Ishikawa (cell line): ENCODE measurements around the gene RPS6KA1.

Experiments used
- CEBPB ChIP-seq: IDR thresholded peaks from 2 replicates; pipeline ENCODE4 v1.6.1; 2012
- CREB1 ChIP-seq: IDR thresholded peaks from 2 replicates; pipeline ENCODE4 v1.6.1; 2012; ENCODE audit warnings: low read depth
- EGR1 ChIP-seq: IDR thresholded peaks from 2 replicates; pipeline ENCODE4 v1.6.1; 2012
- EP300 ChIP-seq: IDR thresholded peaks from 2 replicates; pipeline ENCODE4 v1.6.1; 2012; ENCODE audit warnings: borderline replicate concordance
- FOXM1 ChIP-seq: IDR thresholded peaks from 2 replicates; pipeline ENCODE4 v1.6.1; 2012; ENCODE audit warnings: low read depth, borderline replicate concordance
- NFIC ChIP-seq: IDR thresholded peaks from 2 replicates; pipeline ENCODE4 v1.6.1; 2012
- RAD21 ChIP-seq: IDR thresholded peaks from 2 replicates; pipeline ENCODE4 v1.6.1; 2012; ENCODE audit warnings: low read depth
- TAF1 ChIP-seq: IDR thresholded peaks from 2 replicates; pipeline ENCODE4 v1.6.1; 2012; ENCODE audit warnings: low read depth, mild to moderate bottlenecking
- TCF12 ChIP-seq: IDR thresholded peaks from 2 replicates; pipeline ENCODE4 v1.6.1; 2012; ENCODE audit warnings: low read depth
- YY1 ChIP-seq: IDR thresholded peaks from 2 replicates; pipeline ENCODE4 v1.6.1; 2012; ENCODE audit warnings: low read depth
- ZBTB7A ChIP-seq: IDR thresholded peaks from 2 replicates; pipeline ENCODE4 v1.6.1; 2012; ENCODE audit warnings: low read depth
- TF ChIP-seq, protein P1 (sequence below): IDR thresholded peaks from 2 replicates; pipeline ENCODE4 v1.6.1; 2012; ENCODE audit warnings: low read depth, mild to moderate bottlenecking
- TF ChIP-seq, protein P2 (sequence below): IDR thresholded peaks from 2 replicates; pipeline ENCODE4 v1.6.1; 2012

DNA sequence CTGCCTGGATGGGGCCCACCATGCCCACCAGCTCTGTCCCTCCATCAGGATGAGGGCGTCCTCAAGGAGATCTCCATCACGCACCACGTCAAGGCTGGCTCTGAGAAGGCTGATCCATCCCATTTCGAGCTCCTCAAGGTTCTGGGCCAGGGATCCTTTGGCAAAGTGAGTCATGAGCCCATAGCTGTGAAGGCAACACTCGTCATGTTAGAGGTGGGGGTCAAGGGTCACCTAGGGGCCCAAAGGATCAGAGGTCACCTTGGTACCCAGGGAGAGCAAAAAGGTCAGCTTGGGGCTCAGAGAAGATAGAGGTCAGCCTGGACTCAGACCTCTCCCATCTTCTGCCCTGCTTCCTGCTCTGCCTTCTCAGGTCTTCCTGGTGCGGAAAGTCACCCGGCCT is 17.3 kb downstream of the RPS6KA1 start:
- TF ChIP-seq, protein P1, sequence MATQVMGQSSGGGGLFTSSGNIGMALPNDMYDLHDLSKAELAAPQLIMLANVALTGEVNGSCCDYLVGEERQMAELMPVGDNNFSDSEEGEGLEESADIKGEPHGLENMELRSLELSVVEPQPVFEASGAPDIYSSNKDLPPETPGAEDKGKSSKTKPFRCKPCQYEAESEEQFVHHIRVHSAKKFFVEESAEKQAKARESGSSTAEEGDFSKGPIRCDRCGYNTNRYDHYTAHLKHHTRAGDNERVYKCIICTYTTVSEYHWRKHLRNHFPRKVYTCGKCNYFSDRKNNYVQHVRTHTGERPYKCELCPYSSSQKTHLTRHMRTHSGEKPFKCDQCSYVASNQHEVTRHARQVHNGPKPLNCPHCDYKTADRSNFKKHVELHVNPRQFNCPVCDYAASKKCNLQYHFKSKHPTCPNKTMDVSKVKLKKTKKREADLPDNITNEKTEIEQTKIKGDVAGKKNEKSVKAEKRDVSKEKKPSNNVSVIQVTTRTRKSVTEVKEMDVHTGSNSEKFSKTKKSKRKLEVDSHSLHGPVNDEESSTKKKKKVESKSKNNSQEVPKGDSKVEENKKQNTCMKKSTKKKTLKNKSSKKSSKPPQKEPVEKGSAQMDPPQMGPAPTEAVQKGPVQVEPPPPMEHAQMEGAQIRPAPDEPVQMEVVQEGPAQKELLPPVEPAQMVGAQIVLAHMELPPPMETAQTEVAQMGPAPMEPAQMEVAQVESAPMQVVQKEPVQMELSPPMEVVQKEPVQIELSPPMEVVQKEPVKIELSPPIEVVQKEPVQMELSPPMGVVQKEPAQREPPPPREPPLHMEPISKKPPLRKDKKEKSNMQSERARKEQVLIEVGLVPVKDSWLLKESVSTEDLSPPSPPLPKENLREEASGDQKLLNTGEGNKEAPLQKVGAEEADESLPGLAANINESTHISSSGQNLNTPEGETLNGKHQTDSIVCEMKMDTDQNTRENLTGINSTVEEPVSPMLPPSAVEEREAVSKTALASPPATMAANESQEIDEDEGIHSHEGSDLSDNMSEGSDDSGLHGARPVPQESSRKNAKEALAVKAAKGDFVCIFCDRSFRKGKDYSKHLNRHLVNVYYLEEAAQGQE, result no peak
- TF ChIP-seq EP300 (no peak), RAD21 (no peak), TAF1 (no peak), CEBPB (no peak), FOXM1 (no peak), NFIC (no peak), CREB1 (no peak), YY1 (no peak), EGR1 (no peak), TCF12 (no peak), ZBTB7A (no peak)
- TF ChIP-seq, protein P2, sequence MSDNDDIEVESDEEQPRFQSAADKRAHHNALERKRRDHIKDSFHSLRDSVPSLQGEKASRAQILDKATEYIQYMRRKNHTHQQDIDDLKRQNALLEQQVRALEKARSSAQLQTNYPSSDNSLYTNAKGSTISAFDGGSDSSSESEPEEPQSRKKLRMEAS, result no peak
